Activated CD8-positive, alpha-beta T cell treated with anti-CD3 and anti-CD28 coated beads for 36 hours (primary cell): ENCODE data around the gene NKD2. TPM values are rescaled to one million over a fixed set of nuclear protein-coding genes. Genes with fewer than 3 reads are reported as not detected.

Experiments used
- ATAC-seq: fragments of 200-7000 bp; cut with Tn5 transposase; one replicate; pipeline ENCODE4 v1.10.0; 2021; ENCODE audit warnings: mild to moderate bottlenecking, moderate library complexity
- CTCF ChIA-PET: fragments of 350-600 bp; sonication (Branson Sonifier 250); formaldehyde crosslinking; loops from one replicate; lab custom pipeline; 2021; ENCODE audit warnings: antibody characterized with exemption; lab: Charles Lee
- POLR2A ChIA-PET: fragments of 350-600 bp; sonication (Branson Sonifier 250); formaldehyde crosslinking; loops from one replicate; lab custom pipeline; 2021; ENCODE audit warnings: antibody characterized with exemption; lab: Charles Lee
- DNase-seq: peaks from one replicate; pipeline ENCODE4 v3.0.0-alpha.2; 2020
- H3K27ac Mint-ChIP-seq: one replicate; pipeline ENCODE4 v1.8.0; 2021; ENCODE audit warnings: mild to moderate bottlenecking, mixed read lengths
- H3K27me3 Mint-ChIP-seq: one replicate; pipeline ENCODE4 v1.8.0; 2021; ENCODE audit warnings: mixed read lengths
- H3K36me3 Mint-ChIP-seq: one replicate; pipeline ENCODE4 v1.8.0; 2021; ENCODE audit warnings: low read depth, mixed read lengths
- H3K4me1 Mint-ChIP-seq: one replicate; pipeline ENCODE4 v1.8.0; 2021; ENCODE audit warnings: low read depth, mixed read lengths
- H3K4me3 Mint-ChIP-seq: one replicate; pipeline ENCODE4 v1.8.0; 2021; ENCODE audit warnings: mild to moderate bottlenecking, moderate library complexity, mixed read lengths
- H3K9me3 Mint-ChIP-seq: one replicate; pipeline ENCODE4 v1.8.0; 2021; ENCODE audit warnings: mixed read lengths
- CTCF ChIP-seq: fragments of 200-600 bp; IDR thresholded peaks from one replicate; pipeline ENCODE4 v1.8.0; 2022; ENCODE audit warnings: antibody characterized with exemption, mild to moderate bottlenecking
- intact Hi-C: fragments of 100-400 bp; cut with micrococcal nuclease; formaldehyde crosslinking; loops from one replicate; pipeline ENCODE4 v1.10.0; 2022
- total RNA-seq, 2 experiments: library from RNA; stranded (reverse); gene quantifications; one replicate each; pipeline ENCODE4 v1.2.3, GENCODE V29; 2021

Gene NKD2
- total RNA-seq, 2 experiments from 2014 or later: 1.5 to 2.3 TPM

GRCh38 chr5:1064383-1065142, 56.0 kb downstream of the NKD2 start:
- Mint-ChIP-seq H3K27me3 (no peaks in the 10 kb centered on the region), H3K36me3 (no peaks in the 10 kb centered on the region), H3K9me3 (no peaks in the 10 kb centered on the region), H3K4me3 (no peak overlapping the region), H3K27ac (no peak overlapping the region), H3K4me1 (no peaks in the 10 kb centered on the region)
- no peak for DNase-seq
- no peak for TF ChIP-seq CTCF
- CTCF ChIA-PET: no interaction called here
- intact Hi-C loops: no loop called here
- no peak for ATAC-seq
- POLR2A ChIA-PET: no interaction called here

- Mint-ChIP-seq H3K4me1 (no peaks in the 10 kb centered on the region), H3K27me3 (no peaks in the 10 kb centered on the region), H3K9me3 (no peaks in the 10 kb centered on the region), H3K27ac (no peak overlapping the region), H3K4me3 (no peak overlapping the region), H3K36me3 (no peaks in the 10 kb centered on the region)
- ChIA-PET POLR2A (no interaction called here), CTCF (no interaction called here)
- DNase-seq (no peak), ATAC-seq (no peak)
- intact Hi-C loops: no loop called here
- TF ChIP-seq CTCF: no peak
Observed at GRCh38 chr5:1065143-1065750, 56.6 kb downstream of the NKD2 start.

GRCh38 chr5:1065891-1066650, 57.5 kb downstream of the NKD2 start:
- no peaks in the 10 kb centered on the region for H3K27me3 Mint-ChIP-seq
- H3K9me3 Mint-ChIP-seq: no peaks in the 10 kb centered on the region
- ChIA-PET POLR2A (interaction anchor here (0.9 to 1.3 kb wide), 2 partner anchors 11 to 88 kb away, joined by 3 to 4 read pairs; no protein-coding TSS in a partner anchor), CTCF (no interaction called here)
- TF ChIP-seq CTCF: no peak
- intact Hi-C loops: no loop called here
- no peaks in the 10 kb centered on the region for H3K36me3 Mint-ChIP-seq
- no peak for ATAC-seq
- H3K27ac Mint-ChIP-seq: no peak overlapping the region
- no peak for DNase-seq
- H3K4me1 Mint-ChIP-seq: no peaks in the 10 kb centered on the region
- no peak overlapping the region for H3K4me3 Mint-ChIP-seq

- CTCF ChIA-PET: no interaction called here
Observed at GRCh38 chr5:1066676-1067075, 58.1 kb downstream of the NKD2 start.

More at GRCh38 chr5:1066676-1067075, 58.1 kb downstream of the NKD2 start:
- Mint-ChIP-seq H3K4me3 (no peak overlapping the region), H3K9me3 (no peaks in the 10 kb centered on the region), H3K27me3 (no peaks in the 10 kb centered on the region), H3K27ac (no peak overlapping the region), H3K4me1 (no peaks in the 10 kb centered on the region), H3K36me3 (no peaks in the 10 kb centered on the region)
- TF ChIP-seq CTCF: no peak
- POLR2A ChIA-PET: interaction anchor here (0.9 to 1.3 kb wide), 2 partner anchors 11 to 87 kb away, joined by 3 to 4 read pairs; no protein-coding TSS in a partner anchor
- no peak for DNase-seq
- intact Hi-C loops: no loop called here
- no peak for ATAC-seq
